ENCODE results near the gene MYADML2.
A peak's percentile ranks its signal among the peaks of the same experiment; 100 is the strongest.

The MYADML2 gene

DNA sequence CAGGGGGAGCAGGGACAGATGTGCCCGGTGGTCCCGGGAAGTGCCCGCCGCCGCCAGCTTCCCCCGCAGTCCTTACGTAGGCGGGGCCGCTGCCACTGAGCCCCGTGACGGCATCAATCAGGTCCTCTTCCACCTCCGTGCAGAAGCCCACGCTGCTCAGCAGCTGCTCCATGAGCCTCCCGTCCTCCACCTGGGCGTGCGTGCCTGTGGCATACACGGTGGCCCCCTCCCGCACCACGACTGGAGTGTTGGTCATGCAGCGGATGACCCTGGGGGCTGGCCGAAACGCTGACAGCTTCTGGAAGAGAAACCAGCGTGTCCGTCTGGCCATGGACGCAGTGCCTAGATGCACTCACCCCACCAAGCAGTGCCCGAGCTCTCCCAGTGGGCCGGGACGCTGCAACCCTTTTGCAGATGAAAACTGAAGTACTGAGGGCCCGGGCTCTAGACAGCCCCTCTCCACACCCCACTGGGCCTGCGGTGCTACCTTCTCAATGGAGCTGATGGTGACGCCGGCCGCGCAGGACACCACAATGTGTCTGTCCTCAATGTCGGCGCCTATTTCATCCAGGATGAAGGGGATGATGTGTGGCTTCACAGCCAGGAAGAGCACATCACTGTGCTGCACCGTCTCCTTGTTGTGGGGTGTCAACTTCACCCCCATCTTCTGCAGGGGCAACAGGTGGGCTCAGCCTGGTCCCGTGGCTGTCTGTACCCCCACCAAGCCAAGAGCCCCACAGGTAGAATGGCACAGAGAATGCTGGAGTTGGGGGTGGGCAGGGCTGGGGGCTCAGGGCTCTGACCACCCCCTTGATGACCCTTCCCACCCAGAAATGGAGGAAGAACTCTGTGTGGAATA lies 12.0 kb downstream of the MYADML2 start:
- DNase-seq, result no peak

DNA sequence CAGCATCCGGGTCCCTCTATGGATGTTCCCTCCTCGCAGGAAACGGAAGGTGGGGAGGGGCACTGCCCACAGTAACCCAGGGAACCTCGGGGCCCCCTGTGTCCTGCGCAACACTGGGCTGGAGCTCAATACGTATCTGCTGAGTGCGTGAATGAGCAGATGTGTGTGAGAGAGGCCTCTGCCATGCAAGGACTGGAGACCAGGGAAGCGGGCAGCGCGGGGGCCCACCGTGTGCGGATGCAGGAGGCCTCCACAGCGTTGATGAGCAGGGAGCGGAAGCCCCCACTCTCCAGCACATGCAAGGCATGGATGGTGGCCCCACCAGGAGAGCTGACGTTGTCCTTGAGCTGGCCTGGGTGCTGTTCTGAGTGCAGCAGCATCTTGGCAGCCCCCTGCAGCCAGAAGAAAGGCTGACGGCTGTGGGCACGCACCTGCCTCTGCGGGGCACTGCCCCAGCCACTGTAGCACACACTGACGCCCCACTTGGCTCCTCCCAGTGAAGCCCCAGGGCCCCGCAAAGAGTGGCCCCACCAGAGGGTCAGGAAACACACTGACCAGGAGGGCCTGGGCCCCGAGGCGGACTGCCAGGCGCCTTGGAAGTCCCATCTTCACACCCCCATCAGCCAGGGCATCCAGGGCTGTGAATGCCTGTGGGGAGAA lies 12.8 kb downstream of the MYADML2 start:
- no peak for DNase-seq

DNA sequence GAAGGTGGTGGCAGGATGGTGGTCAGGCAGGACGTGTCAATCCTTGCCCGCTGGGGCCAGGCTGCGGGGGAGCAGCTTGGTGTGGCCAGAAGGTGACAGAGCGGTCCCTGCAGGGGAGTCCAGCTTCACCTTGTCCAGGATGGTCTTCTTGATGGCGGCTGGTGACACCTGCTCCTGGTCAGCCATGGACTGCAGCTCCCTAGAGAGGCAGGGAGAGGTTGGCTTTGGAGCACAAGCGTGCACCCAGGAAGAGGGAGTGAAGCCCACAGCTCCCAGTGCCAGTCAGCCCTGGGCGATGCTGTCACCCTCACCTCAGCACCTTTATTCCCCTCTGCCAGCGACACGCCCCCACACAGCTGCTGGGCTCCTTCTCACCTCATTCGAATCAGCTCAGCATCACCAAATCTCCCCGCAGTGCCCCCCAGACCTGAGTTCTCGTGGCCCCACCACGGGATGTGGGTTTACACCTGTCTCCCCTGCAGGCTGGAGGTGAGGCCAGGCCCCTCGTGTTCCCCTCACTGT lies 13.8 kb downstream of the MYADML2 start:
- DNase-seq, result no peak

DNA sequence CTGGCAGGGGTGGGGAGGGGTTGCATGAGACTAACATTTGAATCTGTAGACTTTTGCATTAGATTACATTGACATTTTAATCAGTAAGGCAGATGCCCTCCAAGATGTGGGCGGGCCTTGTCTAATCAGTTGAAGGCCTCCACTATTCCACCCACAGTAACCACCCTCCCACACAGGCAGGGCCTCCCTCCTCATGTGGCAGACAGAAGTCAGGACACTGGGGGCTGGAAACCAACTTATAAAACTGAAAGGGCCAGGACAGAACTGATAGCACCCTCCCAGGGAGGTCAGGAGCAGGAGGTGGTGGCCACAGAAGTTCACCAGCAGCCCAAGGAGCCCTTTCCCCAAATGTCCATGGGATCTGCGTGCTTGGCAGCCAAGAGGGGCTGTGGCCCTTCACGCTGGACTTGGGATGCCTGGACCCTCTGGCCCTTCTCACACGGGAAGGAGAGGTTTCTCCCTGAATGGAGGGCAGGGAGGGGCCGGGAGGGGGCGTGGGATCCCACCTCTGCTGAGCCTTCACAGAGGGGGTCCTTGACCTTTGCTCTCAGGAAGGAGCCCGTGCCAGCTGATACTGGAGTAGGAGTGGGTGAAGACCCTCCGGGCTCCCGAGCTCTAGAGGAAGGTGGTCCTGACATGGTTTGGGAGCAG lies 14.6 kb downstream of the MYADML2 start:
- DNase-seq, result no peak

DNA sequence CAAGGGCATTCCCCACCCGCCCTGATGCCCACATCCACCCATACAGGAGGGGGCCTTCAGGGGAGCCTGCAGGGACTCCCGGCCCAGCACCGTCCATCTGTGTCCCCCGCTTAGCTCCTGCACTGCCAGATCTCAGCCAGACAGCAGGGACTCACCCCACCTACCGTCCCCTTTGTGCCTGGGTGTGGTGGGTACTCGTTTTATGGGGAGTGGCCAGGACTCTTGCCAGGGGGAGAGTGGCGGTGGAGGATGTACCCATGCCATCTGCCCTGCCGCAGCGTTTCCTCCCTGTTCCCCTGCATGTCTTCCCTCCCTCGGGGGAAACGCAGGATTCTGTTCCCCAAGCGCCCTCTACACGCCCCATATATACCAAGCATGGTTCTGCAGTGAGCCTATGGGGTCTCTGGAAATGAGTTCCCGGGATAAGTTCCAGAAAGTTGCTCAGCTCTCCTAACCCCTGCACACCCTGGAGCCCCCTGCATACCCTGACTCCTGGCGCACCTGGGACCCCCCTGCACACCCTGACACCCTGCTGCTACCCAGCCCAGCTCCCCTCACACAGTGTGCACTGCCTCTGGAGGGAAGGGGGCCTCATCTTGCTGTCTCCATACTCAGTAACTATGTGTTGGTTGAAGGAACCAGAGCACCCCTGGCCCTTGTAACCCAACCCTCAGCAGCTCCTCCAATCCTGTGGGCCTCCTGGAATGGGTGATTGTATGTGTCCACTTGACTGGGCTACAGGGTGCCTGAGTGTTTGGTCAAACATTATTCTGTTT lies 15.3 kb downstream of the MYADML2 start:
- DNase-seq, result no peak

DNA sequence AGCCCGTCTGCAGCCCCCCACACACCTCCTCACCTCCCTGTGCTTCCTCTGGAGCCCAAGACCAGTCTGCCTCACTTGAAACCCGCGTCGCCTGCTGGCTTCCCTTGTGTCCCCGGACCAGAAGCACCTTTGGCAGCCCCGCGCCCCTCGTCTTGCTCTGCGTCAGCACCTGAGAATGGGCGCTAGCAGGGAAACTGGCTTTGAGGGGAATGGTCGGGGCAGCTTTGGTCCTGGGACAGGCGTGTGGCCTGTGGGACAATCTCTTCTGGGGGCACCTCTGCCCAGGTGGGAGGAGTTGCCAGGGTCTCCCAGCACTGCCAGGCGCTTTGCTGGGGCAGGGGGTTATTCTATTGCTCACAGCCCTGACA lies 15.9 kb downstream of the MYADML2 start:
- DNase-seq, result no peak

DNA sequence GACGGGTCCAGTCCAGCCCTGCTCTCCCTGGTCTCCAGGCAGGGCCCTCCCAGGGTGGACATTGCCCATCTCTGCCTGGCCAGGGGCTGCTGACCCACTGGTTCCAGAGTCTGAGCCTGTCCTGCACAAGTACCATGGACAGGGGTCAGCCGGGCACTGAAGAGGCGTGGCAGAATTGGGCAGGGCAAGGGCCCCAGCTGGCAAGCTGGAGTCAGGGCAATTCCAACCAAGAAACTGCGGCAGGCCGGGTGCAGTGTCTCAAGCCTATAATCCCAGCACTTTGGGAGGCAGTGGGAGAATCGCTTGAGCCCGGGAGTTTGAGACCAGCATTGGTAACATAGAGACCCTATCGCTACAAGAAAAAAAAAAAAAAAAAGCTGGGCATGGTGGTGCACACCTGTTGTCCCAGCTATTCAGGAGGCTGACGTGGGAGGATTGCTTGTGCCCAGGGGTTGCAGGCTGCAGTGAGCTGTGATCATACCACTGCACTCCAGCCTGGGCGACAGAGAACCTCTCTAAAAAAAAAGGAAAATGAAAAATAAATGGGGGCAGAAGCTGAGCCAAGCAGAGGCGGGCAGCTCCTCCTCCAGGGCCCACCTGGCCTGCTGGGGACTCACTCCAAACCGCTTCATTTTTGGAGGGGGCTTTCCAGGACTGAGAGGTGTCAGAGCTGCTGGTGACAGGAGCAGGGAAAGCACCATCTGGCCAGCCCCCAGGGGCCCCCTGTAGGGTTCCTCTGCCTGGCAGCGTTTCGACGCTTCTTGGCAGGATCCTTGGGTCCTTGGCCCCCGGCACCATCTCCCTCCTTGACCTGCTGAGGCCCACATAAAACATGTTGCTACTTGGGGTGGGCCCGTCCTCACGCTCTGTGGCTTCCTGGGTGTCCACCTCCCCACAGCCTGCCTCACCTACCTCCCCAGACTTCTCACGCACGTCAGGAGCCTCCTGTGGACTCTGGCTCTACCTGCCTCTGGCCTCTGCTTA lies 16.6 kb downstream of the MYADML2 start:
- DNase-seq, result no peak

DNA sequence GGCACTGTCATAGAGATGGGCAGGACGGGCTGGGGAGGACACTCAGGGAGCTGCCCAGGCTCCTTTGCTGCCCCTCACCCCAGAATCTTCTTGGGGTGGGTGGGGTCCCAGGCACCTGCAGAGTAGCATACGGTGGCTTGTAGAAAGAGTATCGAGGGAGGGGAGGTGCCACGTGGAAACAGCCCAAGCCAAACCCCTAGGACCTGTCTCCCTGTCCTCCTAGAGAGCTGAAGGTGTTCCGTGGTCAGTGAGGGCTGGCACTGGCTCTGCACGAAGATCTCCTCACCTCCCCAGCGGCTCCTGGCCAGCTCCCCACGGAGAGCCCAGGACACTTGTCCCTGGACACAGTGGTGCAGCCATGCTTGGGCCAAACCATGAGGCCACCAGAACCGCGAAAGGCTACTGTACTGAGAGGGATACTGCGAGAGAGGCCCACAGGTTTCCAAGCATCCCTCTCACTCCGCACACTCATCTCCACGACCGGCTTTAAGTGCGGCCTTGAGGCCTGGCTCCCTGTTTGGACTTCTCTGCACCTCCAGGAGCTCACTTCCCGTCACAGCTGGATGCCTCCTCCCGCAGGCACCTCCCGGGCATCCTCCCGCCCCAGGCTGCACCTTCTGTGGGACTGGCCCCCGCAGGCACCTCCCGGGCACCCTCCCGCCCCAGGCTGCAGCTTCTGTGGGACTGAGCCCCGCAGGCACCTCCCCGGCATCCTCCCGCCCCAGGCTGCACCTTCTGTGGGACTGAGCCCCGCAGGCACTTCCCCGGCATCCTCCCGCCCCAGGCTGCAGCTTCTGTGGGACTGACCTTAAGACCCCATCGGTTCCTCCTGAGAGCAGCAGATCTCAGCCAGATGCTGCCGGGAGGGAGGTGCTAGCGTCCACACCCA lies 17.5 kb downstream of the MYADML2 start:
- no peak for DNase-seq

DNA sequence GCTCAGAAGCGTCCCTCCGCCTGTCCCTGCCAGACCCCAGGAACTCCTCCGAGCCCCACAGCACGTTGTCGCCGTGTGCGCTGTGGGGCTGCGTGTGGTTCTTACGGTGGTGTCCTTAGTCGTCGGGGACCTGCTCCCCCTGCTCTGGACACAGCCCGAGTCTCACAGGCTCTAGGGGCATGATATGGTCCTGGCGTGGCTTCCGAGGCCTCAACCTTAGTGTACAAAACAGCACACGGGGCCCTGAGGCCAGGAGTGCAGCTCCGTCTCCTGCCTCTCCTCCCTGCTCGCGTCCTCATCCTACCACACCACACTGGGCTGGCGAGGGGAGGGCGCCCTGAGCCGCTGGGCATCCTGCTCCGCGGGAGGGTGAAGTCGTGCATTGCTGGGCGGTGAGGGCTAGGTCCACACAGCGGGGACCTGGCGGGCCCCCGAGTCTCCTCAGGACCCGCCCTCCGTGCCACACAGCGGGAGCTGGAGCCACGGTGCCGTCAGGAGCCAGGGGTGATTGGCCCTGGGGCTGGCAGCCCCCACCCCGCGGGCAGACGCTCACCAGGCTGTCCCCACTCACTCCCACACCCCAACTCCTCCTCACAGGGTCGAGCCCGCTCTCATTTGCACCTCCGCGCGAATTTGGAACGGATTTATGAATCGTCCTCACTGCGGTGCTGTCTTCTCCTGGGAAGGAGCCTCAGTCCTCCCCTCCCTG lies 18.3 kb downstream of the MYADML2 start:
- no peak for DNase-seq

DNA sequence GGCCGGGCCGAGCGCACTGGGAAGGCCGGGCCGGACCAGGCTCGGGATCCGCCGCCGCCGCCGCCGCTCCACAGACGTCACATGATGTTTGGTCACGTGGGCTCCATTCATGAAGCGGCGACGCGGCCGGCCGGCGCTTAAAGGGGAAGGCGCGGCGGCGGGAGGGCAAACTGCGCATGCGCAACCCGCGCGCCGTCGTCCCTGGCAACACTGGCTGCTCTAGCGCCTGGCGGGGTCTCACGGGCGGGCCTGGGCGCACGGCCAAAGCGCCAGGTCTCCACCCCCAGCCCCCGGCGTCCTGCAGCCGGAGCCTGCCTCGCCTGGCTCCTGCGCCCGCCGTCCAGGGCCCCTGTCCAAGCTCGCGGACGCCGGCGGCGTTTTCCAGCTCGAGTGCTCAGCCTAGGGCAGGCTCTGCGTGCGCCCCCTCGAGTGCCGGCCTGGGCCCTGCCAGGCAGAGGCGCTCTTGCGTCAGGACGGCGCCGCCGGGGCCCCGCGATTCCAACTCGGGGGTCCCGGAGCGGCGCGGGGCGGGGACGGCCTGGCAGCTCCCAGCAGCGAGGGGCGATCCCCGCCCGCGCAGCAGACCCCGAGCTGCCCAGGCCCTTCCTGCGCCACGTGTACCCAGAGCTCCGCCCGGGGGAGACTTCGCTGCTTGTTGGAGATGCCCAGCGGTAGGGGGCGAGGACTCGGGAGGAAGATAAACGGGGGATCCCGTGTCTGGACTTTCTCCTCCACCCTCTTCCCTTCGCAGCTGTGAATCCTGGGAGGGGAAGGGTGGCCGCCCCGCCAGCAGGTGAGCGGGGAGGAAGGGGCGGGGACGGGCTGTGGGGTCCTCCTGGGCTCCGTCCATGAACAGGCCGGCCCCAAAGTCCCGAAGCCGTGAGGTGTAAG lies 19.1 kb downstream of the MYADML2 start, which contains the start of gene MAFG:
Gene MAFG (minus strand): TSS at position 83 of the 891 bp plus-strand sequence. CDS start 4,550 bp downstream, outside the sequence.
- peak; percentile 91 for DNase-seq

DNA sequence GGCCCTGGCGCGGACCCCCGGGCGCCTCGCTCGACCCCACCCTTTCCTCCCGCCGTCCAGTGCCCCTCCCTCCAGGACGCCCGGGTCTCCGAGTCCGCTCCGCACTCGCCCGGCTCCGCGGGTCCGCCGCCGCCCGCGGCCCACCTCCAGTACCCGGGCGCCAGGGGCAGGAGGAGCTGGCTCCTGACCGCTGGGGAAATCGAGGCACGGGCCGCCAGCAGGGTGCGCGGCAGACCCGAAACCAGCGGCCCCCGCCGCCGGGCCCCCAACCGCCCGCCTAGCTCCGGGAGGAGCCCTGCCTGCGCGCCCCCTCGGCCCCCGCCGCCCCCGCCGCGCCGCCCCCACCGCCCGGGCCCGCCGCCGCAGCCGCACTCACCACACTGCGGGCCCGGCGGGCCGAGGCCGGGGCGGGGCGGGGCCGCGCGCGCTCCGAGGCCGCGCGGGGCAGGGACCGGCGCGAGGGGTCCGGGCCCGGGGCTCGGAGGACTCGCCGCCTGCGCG lies 19.8 kb downstream of the MYADML2 start:
- DNase-seq, result no peak

DNA sequence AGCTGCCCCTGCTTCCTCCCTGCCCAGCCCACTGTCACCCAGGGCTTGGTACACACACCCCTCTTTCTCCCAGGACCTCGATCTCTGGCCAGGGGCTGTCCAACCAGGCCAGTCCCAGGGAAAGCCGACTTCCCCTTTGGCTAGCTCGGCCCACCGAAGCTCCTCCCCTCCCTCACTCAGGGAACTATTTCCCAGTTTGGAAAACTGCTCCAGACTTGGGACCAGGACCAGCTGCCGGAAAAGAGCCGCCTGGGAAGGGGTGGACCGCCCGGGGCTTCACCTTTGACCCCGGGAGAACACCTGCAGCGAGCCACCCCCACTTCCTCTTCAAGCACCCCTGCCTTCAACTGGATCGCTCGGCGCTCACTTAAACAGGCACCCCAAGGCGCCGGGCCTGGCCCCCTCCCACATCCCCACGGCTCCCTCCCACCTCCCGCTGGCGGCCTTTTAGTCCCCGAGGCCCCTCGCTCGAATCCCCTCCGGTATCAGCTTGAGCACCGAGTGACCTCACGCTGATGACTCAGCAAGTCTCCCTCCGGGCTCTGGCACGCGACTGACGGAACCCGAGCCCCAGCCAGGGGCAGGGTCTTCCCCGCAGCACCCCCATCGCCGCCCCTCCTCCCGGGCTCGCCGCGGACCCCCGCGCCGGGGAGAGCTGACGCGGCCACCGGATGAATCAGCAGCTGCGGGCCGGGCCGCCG lies 20.4 kb downstream of the MYADML2 start:
- peak; percentile 69 for DNase-seq

DNA sequence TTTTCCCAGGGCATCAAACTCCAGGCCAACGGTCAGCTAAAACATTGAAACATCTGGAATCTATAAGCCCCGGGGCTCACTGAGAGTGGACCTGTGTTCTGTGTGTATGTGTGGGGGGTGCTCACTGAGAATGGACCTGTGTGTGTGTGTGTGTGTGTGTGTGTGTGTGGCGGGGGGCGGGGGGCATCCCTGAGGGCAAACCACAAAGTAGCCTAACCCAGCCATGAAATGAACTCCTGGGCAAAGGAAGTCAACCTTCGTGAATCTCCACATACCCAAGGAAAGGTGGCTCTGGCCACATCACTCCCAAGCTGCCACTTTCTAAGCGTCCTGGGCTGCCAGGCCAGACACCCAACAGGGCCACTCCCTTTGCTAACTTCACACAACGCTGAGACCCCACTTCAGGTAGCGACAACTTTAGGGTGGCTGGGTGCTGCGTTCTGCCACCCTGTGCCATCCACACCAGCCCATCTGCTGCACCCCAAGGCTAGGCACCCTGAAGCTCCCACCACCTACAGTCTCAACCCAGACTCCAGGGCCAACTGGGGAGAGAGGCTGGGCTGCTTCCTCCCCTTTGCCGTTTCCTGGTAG lies 21.1 kb downstream of the MYADML2 start:
- no peak for DNase-seq

DNA sequence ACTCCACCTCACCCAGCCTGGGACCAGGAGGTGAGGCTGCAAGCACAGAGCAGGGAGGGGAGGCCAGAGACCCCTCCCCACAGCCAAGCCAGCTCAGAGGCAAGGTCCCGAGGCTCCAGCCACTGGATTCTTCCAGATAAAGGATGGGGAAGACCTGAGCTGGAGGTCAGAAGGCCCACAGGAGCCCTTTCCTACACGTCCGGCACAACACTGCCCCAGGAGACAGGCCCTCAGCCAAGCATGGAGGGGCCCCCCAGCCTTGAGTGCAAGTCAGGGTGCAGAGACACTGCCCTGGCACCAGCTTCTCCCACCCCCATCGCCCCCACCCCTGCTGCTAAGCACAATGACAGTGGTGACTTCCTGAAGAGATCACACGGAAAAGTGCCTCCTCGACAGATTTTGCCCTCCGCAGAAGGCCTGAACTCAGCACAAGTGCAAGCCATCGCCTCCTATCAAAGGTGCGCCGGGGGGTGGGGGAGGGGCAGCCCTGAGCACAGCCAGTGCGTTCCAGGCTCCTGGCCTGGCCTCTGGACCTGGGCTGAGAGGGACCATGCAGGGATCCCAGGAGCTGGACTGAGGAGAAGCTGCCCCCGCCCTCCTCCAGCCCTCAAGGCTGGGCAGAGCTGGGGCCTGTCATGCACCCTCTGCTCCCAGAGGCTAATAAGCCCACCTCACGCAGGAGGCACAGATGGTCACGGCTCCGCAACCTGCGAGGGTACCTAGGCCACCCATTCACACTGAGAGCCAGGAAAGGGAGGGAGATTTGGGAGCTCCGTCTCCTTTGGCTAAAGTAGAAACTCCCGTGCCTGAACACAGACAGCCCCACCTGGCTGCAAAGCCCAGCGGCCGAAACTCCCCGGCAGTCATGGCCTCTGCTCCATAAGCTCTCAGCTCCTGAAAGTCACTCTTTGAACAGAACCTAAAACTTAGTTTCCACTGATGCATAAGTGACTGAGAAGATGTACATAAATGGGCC lies 22.2 kb downstream of the MYADML2 start:
- no peak for DNase-seq

DNA sequence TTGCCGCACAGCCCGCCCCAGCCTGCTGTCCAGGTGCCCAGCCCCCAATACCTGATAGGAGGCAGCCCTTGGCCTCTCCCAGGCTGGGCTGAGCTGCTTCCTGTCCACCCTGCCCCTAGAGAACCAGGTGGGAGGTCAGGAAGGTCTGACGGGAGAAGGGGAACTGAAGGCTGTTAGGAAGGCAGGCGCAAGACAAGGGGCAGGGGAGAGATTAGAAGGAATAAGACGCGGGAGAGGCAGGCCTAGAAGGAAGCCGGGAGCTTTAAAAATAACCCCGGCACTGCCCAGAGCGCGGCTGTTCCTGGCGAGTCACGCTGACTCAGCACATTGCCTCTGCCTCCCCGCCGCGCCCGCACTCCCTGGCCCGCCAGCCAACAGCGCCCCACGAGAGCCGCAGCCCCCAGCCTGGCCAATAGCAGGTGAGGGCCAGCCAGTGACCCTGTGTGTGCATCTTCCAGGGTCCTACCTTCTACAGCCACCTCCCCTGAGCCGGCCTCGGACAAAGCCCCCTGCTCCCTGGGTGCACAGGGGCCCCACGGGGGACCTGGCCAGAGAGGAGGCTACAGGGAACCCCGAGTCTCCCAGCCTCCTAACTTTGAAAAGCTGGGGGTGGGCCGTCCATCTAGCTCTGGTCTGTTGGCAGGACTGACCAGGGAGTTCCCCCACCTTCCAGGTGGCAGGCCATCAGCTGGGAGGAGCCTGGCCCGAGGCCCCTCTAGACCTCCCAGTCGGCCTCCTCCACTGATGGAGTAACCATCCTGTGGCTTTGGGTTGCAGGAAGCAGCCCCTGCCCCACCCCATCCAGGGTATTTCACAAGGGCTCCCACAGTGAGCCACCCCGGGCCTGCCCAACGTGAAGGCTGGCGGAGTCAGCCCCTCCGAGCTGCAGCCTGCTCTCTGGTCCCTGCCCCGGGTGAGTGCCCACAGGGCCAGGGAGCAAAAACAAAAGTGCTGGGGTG lies 23.5 kb downstream of the MYADML2 start:
- peak; percentile 57 for DNase-seq

Measured in CD4-positive, alpha-beta T cell treated with Interleukin-15 for 1 hour (primary cell).